Activated T-cell treated with anti-CD3 and anti-CD28 coated beads, Interleukin-2, amount 50 U/mL, for 24 hours (primary cell): ENCODE results near the gene KCNQ5.
A peak's percentile ranks its signal among the peaks of the same experiment; 100 is the strongest.
"Not testable (repeated sequence)": the region's sequence is repeated elsewhere in the genome, so short reads cannot be mapped to it uniquely, and the experiment has no call there.

Experiments
- DNase-seq: peaks from one replicate; pipeline ENCODE4 v3.0.0-alpha.2; 2020
- H3K27ac Mint-ChIP-seq: 2 replicates; pipeline ENCODE4 v1.8.0; 2020; ENCODE audit warnings: mild to moderate bottlenecking, mixed read lengths
- H3K27me3 Mint-ChIP-seq: 2 replicates; pipeline ENCODE4 v1.8.0; 2020; ENCODE audit warnings: mixed read lengths
- H3K36me3 Mint-ChIP-seq: 2 replicates; pipeline ENCODE4 v1.8.0; 2020; ENCODE audit warnings: low read depth, mixed read lengths
- H3K4me1 Mint-ChIP-seq: 2 replicates; pipeline ENCODE4 v1.8.0; 2020; ENCODE audit warnings: low read depth, mixed read lengths
- H3K4me3 Mint-ChIP-seq: 2 replicates; pipeline ENCODE4 v1.8.0; 2020; ENCODE audit warnings: mild to moderate bottlenecking, moderate library complexity, mixed read lengths
- H3K9me3 Mint-ChIP-seq: 2 replicates; pipeline ENCODE4 v1.8.0; 2020; ENCODE audit warnings: mixed read lengths

KCNQ5 gene

GRCh38 chr6:73174646-73175045 lies 552.8 kb downstream of the KCNQ5 start:
- Mint-ChIP-seq H3K27me3 (no peaks in the 10 kb centered on the region), H3K27ac (no peak overlapping the region)

GRCh38 chr6:73176057-73176456 lies 554.2 kb downstream of the KCNQ5 start:
- H3K4me1 Mint-ChIP-seq, result peaks cover 6% of the 10 kb centered on the region
- no peak overlapping the region for H3K27ac Mint-ChIP-seq
- no peaks in the 10 kb centered on the region for H3K9me3 Mint-ChIP-seq
- H3K36me3 Mint-ChIP-seq, result no peaks in the 10 kb centered on the region
- H3K4me3 Mint-ChIP-seq, result no peak overlapping the region
- no peak for DNase-seq
- H3K27me3 Mint-ChIP-seq, result no peaks in the 10 kb centered on the region

More at GRCh38 chr6:73174646-73175045, 552.8 kb downstream of the KCNQ5 start:
- Mint-ChIP-seq H3K4me3 (no peak overlapping the region), H3K36me3 (no peaks in the 10 kb centered on the region), H3K9me3 (no peaks in the 10 kb centered on the region), H3K4me1 (no peaks in the 10 kb centered on the region)
- no peak for DNase-seq

GRCh38 chr6:73177221-73177944 lies 555.5 kb downstream of the KCNQ5 start:
- H3K4me3 Mint-ChIP-seq, result no peak overlapping the region

GRCh38 chr6:73180076-73180738 lies 558.3 kb downstream of the KCNQ5 start:
- H3K27me3 Mint-ChIP-seq, result no peaks in the 10 kb centered on the region
- no peak for DNase-seq
- no peaks in the 10 kb centered on the region for H3K9me3 Mint-ChIP-seq
- no peaks in the 10 kb centered on the region for H3K36me3 Mint-ChIP-seq
- H3K4me1 Mint-ChIP-seq, result peaks cover 6% of the 10 kb centered on the region
- H3K27ac Mint-ChIP-seq, result no peak overlapping the region
- no peak overlapping the region for H3K4me3 Mint-ChIP-seq

More at GRCh38 chr6:73177221-73177944, 555.5 kb downstream of the KCNQ5 start:
- no peak overlapping the region for H3K27ac Mint-ChIP-seq
- no peak for DNase-seq
- H3K27me3 Mint-ChIP-seq, result no peaks in the 10 kb centered on the region
- H3K4me1 Mint-ChIP-seq, result peaks cover 6% of the 10 kb centered on the region
- no peaks in the 10 kb centered on the region for H3K36me3 Mint-ChIP-seq
- H3K9me3 Mint-ChIP-seq, result no peaks in the 10 kb centered on the region

GRCh38 chr6:73180763-73181619 lies 559.1 kb downstream of the KCNQ5 start:
- Mint-ChIP-seq H3K9me3 (no peaks in the 10 kb centered on the region), H3K4me1 (peaks cover 6% of the 10 kb centered on the region), H3K4me3 (peak overlapping the region; percentile 3), H3K27ac (no peak overlapping the region), H3K27me3 (no peaks in the 10 kb centered on the region), H3K36me3 (no peaks in the 10 kb centered on the region)
- DNase-seq, result no peak

GRCh38 chr6:73182021-73182607 lies 560.2 kb downstream of the KCNQ5 start:
- DNase-seq, result no peak
- peaks cover 6% of the 10 kb centered on the region for H3K4me1 Mint-ChIP-seq
- H3K9me3 Mint-ChIP-seq, result no peaks in the 10 kb centered on the region
- no peak overlapping the region for H3K4me3 Mint-ChIP-seq
- no peaks in the 10 kb centered on the region for H3K36me3 Mint-ChIP-seq
- H3K27me3 Mint-ChIP-seq, result no peaks in the 10 kb centered on the region
- H3K27ac Mint-ChIP-seq, result no peak overlapping the region

- not testable (repeated sequence) for H3K4me3 Mint-ChIP-seq, DNase-seq, H3K9me3 Mint-ChIP-seq, H3K27me3 Mint-ChIP-seq, H3K4me1 Mint-ChIP-seq, H3K27ac Mint-ChIP-seq
- H3K36me3 Mint-ChIP-seq, result peaks cover 11% of the 10 kb centered on the region
Measured at GRCh38 chr6:73193302-73193701, 571.4 kb downstream of the KCNQ5 start.

GRCh38 chr6:73194744-73195143 lies 572.9 kb downstream of the KCNQ5 start:
- Mint-ChIP-seq H3K27ac (no peak overlapping the region), H3K4me1 (no peaks in the 10 kb centered on the region), H3K4me3 (no peak overlapping the region), H3K36me3 (peaks cover 11% of the 10 kb centered on the region), H3K9me3 (no peaks in the 10 kb centered on the region), H3K27me3 (no peaks in the 10 kb centered on the region)
- no peak for DNase-seq

GRCh38 chr6:73200247-73200646 lies 578.4 kb downstream of the KCNQ5 start:
- peaks cover under 1% of the 10 kb centered on the region for H3K36me3 Mint-ChIP-seq
- no peak overlapping the region for H3K27ac Mint-ChIP-seq
- H3K27me3 Mint-ChIP-seq, result no peaks in the 10 kb centered on the region
- H3K4me3 Mint-ChIP-seq, result no peak overlapping the region
- no peaks in the 10 kb centered on the region for H3K9me3 Mint-ChIP-seq
- H3K4me1 Mint-ChIP-seq, result peaks cover 2% of the 10 kb centered on the region
- no peak for DNase-seq

- H3K27ac Mint-ChIP-seq, result no peak overlapping the region
- H3K9me3 Mint-ChIP-seq, result no peaks in the 10 kb centered on the region
- DNase-seq, result no peak
- peaks cover 2% of the 10 kb centered on the region for H3K4me1 Mint-ChIP-seq
- H3K27me3 Mint-ChIP-seq, result no peaks in the 10 kb centered on the region
- no peaks in the 10 kb centered on the region for H3K36me3 Mint-ChIP-seq
- no peak overlapping the region for H3K4me3 Mint-ChIP-seq
Measured at GRCh38 chr6:73200735-73201134, 578.9 kb downstream of the KCNQ5 start.

- Mint-ChIP-seq H3K27ac (no peak overlapping the region), H3K36me3 (no peaks in the 10 kb centered on the region), H3K4me1 (peaks cover 2% of the 10 kb centered on the region), H3K9me3 (no peaks in the 10 kb centered on the region), H3K4me3 (no peak overlapping the region), H3K27me3 (no peaks in the 10 kb centered on the region)
- no peak for DNase-seq
Measured at GRCh38 chr6:73203098-73203497, 581.2 kb downstream of the KCNQ5 start.

GRCh38 chr6:73204252-73204651 lies 582.4 kb downstream of the KCNQ5 start:
- no peak overlapping the region for H3K27ac Mint-ChIP-seq
- H3K4me3 Mint-ChIP-seq, result no peak overlapping the region
- no peaks in the 10 kb centered on the region for H3K9me3 Mint-ChIP-seq
- DNase-seq, result no peak
- H3K36me3 Mint-ChIP-seq, result no peaks in the 10 kb centered on the region
- no peaks in the 10 kb centered on the region for H3K27me3 Mint-ChIP-seq
- H3K4me1 Mint-ChIP-seq, result peaks cover 2% of the 10 kb centered on the region

- no peaks in the 10 kb centered on the region for H3K27me3 Mint-ChIP-seq
- H3K4me3 Mint-ChIP-seq, result no peak overlapping the region
Measured at GRCh38 chr6:73207221-73207837, 585.5 kb downstream of the KCNQ5 start.

GRCh38 chr6:73209117-73209516 lies 587.3 kb downstream of the KCNQ5 start:
- Mint-ChIP-seq H3K27me3 (no peaks in the 10 kb centered on the region), H3K36me3 (no peaks in the 10 kb centered on the region), H3K4me3 (no peak overlapping the region), H3K4me1 (no peaks in the 10 kb centered on the region), H3K9me3 (no peaks in the 10 kb centered on the region), H3K27ac (no peak overlapping the region)
- no peak for DNase-seq

More at GRCh38 chr6:73207221-73207837, 585.5 kb downstream of the KCNQ5 start:
- no peak for DNase-seq
- Mint-ChIP-seq H3K36me3 (no peaks in the 10 kb centered on the region), H3K27ac (no peak overlapping the region), H3K4me1 (no peaks in the 10 kb centered on the region), H3K9me3 (no peaks in the 10 kb centered on the region)
